IPS-18a (cell line): ENCODE measurements around the gene GPR39.

ENCODE experiments used
- H3K27ac ChIP-seq: one replicate; pipeline ENCODE4 v1.5.1; 2013; ENCODE audit warnings: low read length
- H3K27me3 ChIP-seq: one replicate; pipeline ENCODE4 v1.6.1; 2013; ENCODE audit warnings: mild to moderate bottlenecking, low read length; ENCODE audit not compliant: control insufficient read depth, insufficient read depth
- H3K36me3 ChIP-seq: one replicate; pipeline ENCODE4 v1.6.1; 2013; ENCODE audit warnings: low read depth, low read length; ENCODE audit not compliant: control insufficient read depth
- H3K4me1 ChIP-seq: one replicate; pipeline ENCODE4 v1.6.1; 2013; ENCODE audit warnings: low read depth, low read length; ENCODE audit not compliant: control insufficient read depth
- H3K4me3 ChIP-seq: one replicate; pipeline ENCODE4 v1.5.1; 2013; ENCODE audit warnings: low read length
- H3K9ac ChIP-seq: one replicate; pipeline ENCODE4 v1.6.1; 2013; ENCODE audit warnings: mild to moderate bottlenecking, low read length, moderate library complexity
- H3K9me3 ChIP-seq: one replicate; pipeline ENCODE4 v1.6.1; 2013; ENCODE audit warnings: low read depth, low read length; ENCODE audit not compliant: control insufficient read depth

Gene GPR39

GRCh38 chr2:132609101-132609890, 192.7 kb downstream of the GPR39 start:
- H3K27me3 ChIP-seq = no peaks in the 10 kb centered on the region
- peaks cover 4% of the 10 kb centered on the region for H3K4me1 ChIP-seq
- no peaks in the 10 kb centered on the region for H3K36me3 ChIP-seq
- H3K27ac ChIP-seq = no peak overlapping the region
- H3K4me3 ChIP-seq = no peak overlapping the region
- H3K9me3 ChIP-seq = no peaks in the 10 kb centered on the region
- no peak overlapping the region for H3K9ac ChIP-seq

GRCh38 chr2:132611719-132612118, 195.1 kb downstream of the GPR39 start:
- no peak overlapping the region for H3K27ac ChIP-seq
- H3K36me3 ChIP-seq = no peaks in the 10 kb centered on the region
- no peaks in the 10 kb centered on the region for H3K27me3 ChIP-seq
- H3K9ac ChIP-seq = no peak overlapping the region
- no peak overlapping the region for H3K4me3 ChIP-seq
- H3K9me3 ChIP-seq = no peaks in the 10 kb centered on the region
- no peaks in the 10 kb centered on the region for H3K4me1 ChIP-seq

GRCh38 chr2:132615329-132616085, 198.9 kb downstream of the GPR39 start:
- H3K27me3 ChIP-seq = no peaks in the 10 kb centered on the region
- H3K4me3 ChIP-seq = no peak overlapping the region
- H3K4me1 ChIP-seq = no peaks in the 10 kb centered on the region
- H3K9ac ChIP-seq = no peak overlapping the region
- H3K27ac ChIP-seq = no peak overlapping the region
- H3K9me3 ChIP-seq = no peaks in the 10 kb centered on the region
- no peaks in the 10 kb centered on the region for H3K36me3 ChIP-seq

GRCh38 chr2:132617989-132618388, 201.4 kb downstream of the GPR39 start:
- H3K36me3 ChIP-seq = no peaks in the 10 kb centered on the region
- no peak overlapping the region for H3K9ac ChIP-seq
- no peaks in the 10 kb centered on the region for H3K27me3 ChIP-seq
- no peak overlapping the region for H3K27ac ChIP-seq
- no peaks in the 10 kb centered on the region for H3K9me3 ChIP-seq
- no peaks in the 10 kb centered on the region for H3K4me1 ChIP-seq
- H3K4me3 ChIP-seq = no peak overlapping the region

- Histone ChIP-seq H3K27me3 (no peaks in the 10 kb centered on the region), H3K4me1 (peaks cover 4% of the 10 kb centered on the region), H3K9ac (no peak overlapping the region), H3K9me3 (no peaks in the 10 kb centered on the region), H3K36me3 (no peaks in the 10 kb centered on the region), H3K4me3 (no peak overlapping the region), H3K27ac (no peak overlapping the region)
Observed at GRCh38 chr2:132618734-132619133, 202.1 kb downstream of the GPR39 start.

- H3K9ac ChIP-seq = no peak overlapping the region
- H3K4me1 ChIP-seq = peaks cover 8% of the 10 kb centered on the region
- no peaks in the 10 kb centered on the region for H3K9me3 ChIP-seq
- H3K27me3 ChIP-seq = no peaks in the 10 kb centered on the region
- no peak overlapping the region for H3K4me3 ChIP-seq
- H3K27ac ChIP-seq = no peak overlapping the region
- no peaks in the 10 kb centered on the region for H3K36me3 ChIP-seq
Observed at GRCh38 chr2:132620115-132620514, 203.5 kb downstream of the GPR39 start.

- Histone ChIP-seq H3K9me3 (no peaks in the 10 kb centered on the region), H3K36me3 (no peaks in the 10 kb centered on the region), H3K9ac (no peak overlapping the region), H3K4me1 (peaks cover 8% of the 10 kb centered on the region), H3K4me3 (no peak overlapping the region), H3K27me3 (no peaks in the 10 kb centered on the region), H3K27ac (no peak overlapping the region)
Observed at GRCh38 chr2:132621131-132621875, 204.7 kb downstream of the GPR39 start.

- H3K9me3 ChIP-seq = no peaks in the 10 kb centered on the region
- no peaks in the 10 kb centered on the region for H3K36me3 ChIP-seq
- no peak overlapping the region for H3K27ac ChIP-seq
- H3K4me1 ChIP-seq = peaks cover 8% of the 10 kb centered on the region
- no peak overlapping the region for H3K4me3 ChIP-seq
- no peaks in the 10 kb centered on the region for H3K27me3 ChIP-seq
- H3K9ac ChIP-seq = no peak overlapping the region
Observed at GRCh38 chr2:132623096-132623839, 206.7 kb downstream of the GPR39 start.

- Histone ChIP-seq H3K9me3 (no peaks in the 10 kb centered on the region), H3K27ac (no peak overlapping the region), H3K4me1 (peaks cover 14% of the 10 kb centered on the region), H3K4me3 (no peak overlapping the region), H3K27me3 (no peaks in the 10 kb centered on the region), H3K36me3 (no peaks in the 10 kb centered on the region), H3K9ac (no peak overlapping the region)
Observed at GRCh38 chr2:132627536-132627935, 210.9 kb downstream of the GPR39 start.

GRCh38 chr2:132632000-132632649, 215.5 kb downstream of the GPR39 start:
- no peaks in the 10 kb centered on the region for H3K36me3 ChIP-seq
- no peaks in the 10 kb centered on the region for H3K27me3 ChIP-seq
- peaks cover 10% of the 10 kb centered on the region for H3K4me1 ChIP-seq
- H3K4me3 ChIP-seq = no peak overlapping the region
- H3K9me3 ChIP-seq = no peaks in the 10 kb centered on the region
- H3K27ac ChIP-seq = no peak overlapping the region
- H3K9ac ChIP-seq = no peak overlapping the region
